Activated T-cell treated with anti-CD3 and anti-CD28 coated beads for 48 hours (primary cell): ENCODE data around the gene PRKG1.
"Not testable (repeated sequence)": the region's sequence is repeated elsewhere in the genome, so short reads cannot be mapped to it uniquely, and the experiment has no call there.

Source experiments
- DNase-seq: peaks from one replicate; pipeline ENCODE4 v3.0.0-alpha.2; 2020; ENCODE audit warnings: low read depth

Gene PRKG1

DNA sequence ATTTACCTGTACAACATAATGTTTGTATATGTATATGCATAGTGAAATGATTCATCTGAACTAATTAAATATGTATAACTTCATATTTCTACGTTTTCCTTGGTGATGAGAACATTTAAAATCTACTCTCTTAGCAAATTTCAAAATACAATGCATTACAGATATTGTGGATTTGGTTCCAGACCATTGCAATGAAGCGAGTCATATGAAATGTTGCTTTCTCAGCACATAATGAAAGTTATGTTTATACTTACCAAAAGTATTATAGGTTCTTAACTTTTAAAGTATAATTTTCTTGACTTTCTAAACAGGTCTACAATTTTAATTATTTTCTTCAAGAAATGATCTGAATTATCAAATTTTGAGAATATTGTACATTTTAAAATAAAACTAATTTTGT, 435.9 kb downstream of the PRKG1 start:
- DNase-seq: no peak

DNA sequence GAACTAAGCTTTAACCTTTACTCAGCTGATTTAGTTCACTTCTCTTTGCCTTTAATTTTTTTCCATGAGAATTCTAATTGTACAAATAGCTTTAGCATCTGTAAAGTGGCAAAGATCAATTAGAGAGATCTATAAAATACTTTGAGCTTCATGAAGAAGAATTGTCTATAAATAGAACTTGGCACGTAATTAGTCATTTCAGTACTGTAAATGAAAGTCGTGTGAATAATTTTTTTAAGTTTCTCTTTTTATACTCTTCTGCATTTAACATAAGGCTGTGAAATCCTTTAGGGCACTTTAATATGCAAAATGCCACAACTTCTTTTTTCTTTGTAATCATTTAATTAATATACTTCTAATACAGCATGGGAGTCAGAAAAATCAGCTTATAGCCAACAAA, 447.3 kb downstream of the PRKG1 start:
- no peak for DNase-seq

DNA sequence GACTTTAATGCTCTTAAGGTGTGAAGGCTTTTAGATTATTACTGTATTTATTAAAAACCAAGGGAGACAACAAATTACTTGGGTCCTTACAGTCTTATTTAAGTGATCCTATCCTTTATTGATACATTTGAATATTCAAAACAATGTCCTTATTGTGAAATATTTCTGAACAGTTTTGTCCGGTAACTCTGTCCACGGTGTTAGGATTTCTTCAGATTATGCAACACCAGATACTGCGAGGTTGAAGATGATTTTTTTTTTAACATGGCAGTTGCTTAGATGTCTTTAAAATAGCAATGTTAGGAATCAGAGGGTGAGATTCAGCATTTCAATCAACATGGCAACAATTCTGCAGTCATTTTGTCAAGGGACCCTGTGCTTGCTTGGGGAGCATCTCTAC, 448.6 kb downstream of the PRKG1 start:
- no peak for DNase-seq

DNA sequence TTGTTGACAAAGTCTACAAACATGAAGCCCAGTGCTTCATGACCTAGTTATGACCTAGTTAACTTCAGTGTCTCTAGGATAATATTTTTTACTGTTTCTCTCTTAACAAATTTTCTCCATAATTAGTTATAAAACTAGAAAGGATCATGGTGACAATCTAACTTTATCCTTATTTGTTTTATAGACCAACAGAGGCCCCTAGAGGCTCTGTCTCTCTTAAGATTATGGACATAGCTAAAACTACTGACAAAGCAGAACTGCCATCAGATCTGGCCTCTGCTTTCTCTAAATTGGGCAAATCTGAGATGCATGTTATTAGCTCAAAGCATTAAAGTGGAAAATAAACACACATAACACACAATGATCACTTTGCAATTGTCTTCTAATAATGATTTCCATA, 449.2 kb downstream of the PRKG1 start:
- DNase-seq: no peak

DNA sequence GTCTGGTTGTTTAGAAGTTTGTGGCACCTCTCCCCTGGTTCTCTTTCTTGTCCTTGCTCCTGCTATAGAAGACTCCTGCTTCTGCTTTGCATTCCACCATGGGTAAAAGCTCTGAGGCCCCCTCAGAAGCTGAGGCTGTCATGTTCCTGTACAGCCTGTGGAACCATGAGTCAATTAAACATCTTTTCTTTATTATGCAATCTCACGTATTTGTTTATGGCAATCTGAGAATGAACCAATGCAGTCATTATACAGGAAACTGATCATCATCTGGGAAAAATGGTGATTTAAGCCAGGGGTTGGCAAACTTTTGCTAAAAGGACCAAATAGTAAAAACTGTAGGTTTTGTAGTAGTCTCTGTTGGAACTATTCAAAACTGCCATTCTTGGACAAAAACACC, 449.8 kb downstream of the PRKG1 start:
- DNase-seq: no peak

DNA sequence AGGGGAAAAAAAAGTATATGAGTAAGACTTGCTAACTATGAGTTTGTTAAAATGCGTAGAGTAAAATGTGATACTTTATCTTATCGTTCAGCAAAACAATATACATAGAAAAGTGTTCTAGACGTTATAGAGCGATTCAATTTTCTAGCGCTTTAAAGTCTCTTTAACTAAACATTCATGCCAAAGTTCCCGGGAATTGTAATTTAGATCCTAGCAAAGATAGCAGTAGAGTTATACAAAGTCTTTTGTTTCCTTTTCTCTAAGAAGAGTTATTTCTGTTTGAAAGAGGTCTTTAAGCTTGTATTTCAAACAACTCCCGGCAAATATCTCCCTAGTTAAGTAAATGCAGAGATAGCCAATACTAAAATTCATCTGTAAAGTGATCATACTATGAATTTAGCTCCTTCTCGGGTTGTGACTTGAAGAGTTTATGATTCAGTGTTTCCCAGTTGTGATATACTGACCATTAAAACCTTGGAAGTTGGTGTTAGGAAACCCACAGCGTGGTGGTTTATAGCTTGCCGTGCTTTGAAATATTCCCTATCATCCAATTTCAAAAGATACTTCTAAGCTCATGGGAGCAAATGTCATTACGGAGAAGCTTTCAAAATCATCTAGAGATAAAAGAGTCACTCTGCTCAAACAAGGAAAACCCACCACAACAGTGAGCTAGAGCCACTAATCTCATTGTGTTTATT, 453.4 kb downstream of the PRKG1 start:
- DNase-seq: no peak

DNA sequence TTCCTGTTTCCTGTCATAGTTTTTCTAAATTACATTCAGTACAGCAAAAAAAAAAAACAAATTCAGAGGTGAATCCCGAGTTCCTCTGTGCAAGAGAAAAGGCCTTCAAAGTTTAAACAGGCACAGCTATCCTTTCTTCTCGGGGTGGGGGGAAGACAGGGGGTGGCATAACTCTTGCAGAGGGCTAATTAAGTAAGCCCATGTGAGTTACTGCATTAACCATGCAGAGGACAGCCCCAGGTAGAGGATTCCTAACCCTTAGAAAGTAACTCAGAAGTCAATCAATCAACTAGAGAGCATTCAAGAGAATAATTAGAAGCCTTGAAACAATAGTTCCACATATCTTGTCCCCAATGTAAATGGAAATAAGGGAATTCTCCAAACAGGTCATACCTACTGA, 454.2 kb downstream of the PRKG1 start:
- DNase-seq: no peak

DNA sequence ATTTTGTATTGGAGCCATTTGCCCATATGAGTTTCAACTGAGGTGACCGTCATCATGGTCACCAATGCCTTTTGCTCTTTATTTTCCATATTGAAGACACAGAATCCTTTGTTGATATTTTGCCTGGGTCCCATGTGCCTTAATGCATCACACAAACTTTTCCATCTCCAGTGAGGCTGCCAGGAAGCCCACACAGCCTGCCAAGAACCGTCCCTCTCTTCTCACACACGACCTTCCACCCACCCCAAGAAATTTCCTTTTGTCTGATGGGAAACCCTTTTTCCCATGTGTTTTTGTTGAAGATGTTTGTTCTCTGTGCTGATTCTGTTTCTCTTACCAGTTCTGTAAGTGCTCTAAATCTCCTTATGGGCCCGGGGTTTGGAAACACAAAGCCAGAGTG, 456.3 kb downstream of the PRKG1 start:
- DNase-seq: no peak

DNA sequence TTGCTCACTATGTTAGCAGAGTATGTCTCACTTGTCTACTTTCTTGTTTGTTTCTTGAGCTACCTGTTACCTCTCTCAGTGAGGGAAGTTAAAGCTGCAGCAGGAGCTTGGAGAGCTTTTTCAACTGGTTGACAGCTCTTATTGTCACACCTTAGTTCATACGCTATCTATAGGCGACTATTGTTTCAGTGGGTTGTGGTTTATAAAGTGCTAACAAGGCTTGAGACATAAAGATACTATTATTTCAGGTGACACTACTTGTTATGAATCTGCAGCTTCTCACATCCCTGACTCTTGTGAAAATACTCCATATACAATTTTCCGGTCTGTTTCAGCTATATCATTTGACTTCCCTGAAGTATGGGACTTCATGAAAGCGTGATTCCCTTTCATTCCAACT, 457.8 kb downstream of the PRKG1 start:
- DNase-seq: no peak

DNA sequence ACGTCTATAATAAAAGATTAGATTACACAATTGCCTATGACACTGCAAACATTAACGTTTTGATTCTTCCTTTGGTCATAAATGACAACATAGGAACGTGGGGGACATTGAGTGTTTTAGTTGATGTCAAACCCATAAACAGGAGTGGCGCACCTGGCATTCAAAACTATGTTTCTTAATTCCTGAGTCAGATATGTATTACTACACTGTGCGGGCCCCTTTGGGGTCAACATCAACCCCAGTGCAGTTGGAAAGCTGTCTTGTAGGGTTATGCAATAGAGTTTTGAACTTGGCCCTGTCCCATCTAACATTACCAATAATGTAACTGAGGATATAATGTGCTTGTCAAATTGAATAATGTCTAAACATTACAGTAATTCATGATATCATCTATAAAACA, 468.6 kb downstream of the PRKG1 start:
- DNase-seq: no peak

DNA sequence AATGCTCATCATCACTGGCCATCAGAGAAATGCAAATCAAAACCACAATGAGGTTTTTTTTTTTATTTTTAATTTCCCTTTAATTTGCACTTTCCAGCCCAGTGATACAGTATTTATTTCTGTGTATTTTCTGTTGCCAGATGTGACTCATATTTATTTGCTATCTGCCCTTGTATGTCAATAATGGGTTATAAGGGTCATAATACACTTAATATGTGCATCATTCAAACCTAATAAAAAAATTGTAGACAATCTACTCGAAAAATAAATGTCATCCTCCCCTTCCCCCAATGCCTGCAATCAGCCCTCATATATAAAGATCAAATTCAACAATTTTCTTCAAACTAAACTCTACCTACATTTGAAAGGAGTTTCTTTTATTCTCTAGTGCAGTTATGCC, 470.6 kb downstream of the PRKG1 start:
- DNase-seq: no peak

DNA sequence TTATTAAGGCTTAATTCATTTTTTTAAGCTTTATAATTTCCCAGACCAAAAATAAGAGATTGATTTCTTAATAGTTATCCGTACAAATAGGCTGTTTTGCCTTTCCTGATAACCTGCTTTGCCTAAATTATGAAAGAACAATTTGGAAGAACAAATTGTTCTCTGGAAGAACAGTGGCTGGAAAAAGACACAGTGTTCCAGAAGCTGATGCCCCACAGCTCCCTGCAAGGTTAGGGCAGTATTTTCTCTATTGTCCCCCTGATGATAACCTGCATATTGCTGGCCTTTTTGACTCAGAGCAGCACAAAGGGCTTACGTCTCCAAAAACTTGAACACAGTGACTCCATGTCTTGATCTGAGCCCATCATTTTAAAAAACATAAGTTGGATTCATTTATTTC, 473.7 kb downstream of the PRKG1 start:
- no peak for DNase-seq

DNA sequence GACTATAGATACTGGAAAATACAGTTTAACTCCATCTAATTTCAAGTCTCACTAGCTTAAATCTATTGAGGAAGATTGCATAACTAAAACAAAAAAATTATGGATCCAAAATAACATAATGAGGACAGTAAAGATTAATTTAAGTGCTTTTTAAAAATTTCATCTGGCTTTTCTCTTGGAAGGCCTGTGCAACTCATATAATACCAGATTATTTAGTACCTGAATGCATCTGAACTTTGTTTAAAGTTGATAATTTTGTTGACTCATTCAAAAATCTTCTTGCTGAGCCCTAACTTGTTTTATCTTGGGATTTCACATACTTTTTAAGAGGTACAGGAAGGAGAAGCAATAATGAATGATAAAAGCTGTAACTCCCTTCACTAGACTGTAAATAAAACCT, 478.6 kb downstream of the PRKG1 start:
- DNase-seq: no peak

DNA sequence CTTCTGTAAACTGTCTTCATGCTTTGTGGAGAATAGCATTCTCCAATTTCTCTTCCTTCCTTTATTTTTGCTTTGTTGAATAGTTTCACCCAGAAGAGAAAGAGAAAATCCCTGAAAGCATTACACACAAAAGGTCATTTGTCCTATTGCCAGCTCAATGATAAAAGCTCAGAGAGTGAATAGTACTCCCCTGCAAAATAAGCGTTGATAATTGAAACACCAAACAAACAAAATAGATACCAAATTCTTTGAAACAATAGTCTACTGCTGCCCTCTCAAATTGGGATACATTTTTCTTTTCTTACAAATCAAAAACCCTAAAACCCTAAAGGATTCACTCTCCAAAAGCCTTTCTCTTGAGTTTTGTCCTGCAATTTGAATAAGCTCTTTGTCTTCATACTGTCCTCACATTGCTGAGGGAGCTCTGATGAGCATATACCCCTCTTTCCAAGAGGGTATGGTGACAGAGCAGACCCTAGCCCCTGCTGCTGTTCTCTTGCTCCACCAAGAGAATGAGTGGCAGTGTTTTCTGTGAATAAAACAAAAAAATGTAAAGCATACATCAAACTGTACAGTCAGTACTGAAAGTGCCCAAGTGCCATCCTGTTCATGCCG, 490.7 kb downstream of the PRKG1 start:
- DNase-seq: no peak

DNA sequence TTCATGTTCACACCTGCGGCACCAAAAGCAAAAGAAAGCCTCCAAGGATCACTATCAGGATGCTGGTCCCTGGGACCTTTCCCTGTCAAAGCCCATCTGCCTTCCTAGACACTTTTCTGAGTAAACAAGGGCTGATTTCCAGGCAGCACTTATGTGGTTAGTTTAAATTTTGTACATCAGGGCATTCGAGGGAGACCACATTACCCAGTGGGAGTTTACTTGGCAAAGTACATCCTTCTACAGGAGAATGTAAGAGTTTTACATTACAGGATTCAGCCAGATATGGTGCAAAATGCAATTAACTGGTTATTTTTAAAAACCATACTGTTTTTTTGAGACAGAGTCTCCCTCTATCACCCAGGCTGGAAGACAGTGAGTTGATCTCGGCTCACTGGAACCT, 493.0 kb downstream of the PRKG1 start:
- no peak for DNase-seq

DNA sequence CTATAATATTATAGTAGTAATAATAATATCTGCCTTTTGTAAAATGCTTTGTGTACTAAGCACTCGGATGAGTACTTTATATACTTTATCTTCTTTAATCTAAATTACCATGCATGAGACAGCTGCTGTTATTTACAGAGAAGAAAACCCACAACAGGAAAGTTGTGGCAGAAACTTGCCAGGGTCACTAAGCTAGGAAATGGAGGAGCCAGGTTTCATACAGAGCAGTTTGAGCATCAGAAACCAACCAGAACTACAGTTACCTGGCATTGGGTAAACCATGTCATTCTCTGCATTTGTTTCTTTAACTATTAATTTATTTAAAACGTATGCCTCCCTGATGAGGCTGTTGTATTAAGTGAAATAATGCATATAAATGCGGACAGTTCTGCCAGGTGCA, 495.2 kb downstream of the PRKG1 start:
- DNase-seq: no peak

DNA sequence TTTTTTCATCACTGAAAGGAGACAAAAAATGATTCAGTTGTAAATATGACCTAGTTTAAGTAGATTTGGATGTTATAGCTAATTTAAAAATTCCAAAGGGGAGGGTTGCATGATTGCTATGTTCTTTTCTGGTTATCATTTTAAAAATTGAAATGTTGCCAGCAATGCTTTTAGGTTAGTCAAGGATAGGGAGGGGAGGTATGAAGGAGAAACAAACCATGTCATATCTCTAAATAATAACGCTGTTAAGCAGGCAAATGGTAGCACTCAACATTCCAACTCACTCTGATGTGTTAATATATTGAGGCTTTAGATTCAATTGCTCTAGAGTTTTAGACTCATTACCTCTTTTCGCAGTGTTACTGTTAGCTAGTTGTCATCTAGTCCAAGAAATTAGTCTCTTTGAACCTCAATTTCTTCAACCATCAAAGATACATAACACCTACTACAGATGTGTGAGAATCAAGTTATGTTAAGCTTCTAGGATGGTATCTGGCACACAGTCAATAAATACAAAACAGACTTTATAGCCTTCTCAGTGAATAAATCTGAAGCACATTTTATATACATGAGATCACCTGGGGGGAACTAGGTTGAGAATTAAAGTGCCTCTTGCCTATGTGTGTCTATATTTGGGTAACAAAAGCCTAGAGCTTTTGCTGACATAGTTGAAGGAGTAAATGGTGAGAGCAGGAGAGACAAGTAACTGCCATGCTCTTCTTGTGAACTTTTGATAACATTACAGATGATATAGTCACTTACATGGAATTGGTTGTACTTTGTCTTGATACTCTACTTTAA, 500.2 kb downstream of the PRKG1 start:
- no peak for DNase-seq

DNA sequence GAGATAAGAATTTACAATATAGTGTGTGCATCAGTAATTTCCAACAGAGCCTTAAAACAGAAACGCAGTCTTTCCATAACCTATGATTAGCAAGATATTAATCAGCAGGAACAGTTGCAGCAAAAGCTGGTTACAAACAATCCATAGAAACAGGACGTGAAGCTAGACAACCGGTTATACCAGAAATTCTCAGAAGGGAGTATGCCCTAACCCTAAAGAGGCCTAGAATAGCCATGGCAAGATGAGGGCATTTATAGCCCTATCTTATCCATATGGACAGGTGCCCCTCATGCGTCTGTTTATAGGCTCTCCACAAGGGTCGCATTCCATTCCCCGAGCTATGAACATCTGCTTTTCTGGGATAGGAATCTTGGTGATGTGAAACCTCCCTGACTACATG, 506.9 kb downstream of the PRKG1 start:
- not testable (repeated sequence) for DNase-seq

DNA sequence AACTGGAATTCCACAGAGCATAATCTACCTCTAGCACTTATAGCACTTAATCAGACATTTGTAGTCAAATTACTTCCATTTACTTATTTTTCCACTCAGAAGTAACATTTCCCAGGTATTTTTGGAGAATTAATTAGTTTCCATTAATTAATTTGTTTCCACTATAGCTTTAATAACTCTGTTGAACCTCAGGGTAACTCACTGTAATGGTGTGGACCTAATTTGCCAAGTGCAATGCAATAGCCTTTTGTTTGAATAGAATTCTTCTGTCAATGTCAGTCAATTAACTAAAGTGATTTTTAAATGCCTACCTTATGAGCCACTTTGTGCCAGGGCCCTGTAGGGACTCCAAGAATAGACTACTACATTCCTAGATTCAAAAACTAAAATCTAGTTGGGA, 509.7 kb downstream of the PRKG1 start:
- no peak for DNase-seq

DNA sequence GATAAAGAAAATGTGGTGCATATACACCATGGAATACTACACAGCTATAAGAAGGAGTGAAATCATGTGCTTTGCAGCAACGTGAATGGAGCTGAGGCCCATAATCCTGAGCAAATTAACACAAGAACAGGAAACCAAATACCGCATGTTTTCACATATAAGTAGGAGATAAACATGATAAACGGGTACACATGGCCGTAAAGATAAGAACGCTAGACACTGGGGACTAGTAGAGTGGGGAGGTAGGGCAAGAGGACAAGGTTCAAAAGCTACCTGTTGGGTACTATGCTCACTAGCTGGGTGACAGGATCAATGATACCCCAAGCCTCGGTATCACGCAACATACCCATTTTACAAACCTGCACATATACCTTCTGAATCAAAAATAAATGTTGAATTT, 511.5 kb downstream of the PRKG1 start:
- no peak for DNase-seq

DNA sequence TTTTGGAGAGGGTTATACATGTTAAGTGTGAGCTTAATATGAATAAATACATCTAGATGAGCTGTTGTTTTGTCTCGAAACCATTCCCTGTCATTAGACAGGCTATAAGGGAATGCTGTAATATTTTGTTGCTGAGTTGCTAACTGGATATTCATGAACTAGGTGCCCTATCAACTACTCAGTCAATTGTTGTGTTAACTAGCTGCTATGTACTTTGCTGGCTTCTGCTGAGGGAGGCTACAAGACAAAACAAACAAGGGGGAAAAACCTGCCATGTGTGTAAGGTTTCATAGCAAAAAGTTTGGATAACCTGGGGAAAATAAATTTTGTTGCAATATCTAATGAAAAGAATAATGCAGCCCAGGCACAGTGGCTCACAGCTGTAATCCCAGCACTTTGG, 514.7 kb downstream of the PRKG1 start:
- DNase-seq: no peak

DNA sequence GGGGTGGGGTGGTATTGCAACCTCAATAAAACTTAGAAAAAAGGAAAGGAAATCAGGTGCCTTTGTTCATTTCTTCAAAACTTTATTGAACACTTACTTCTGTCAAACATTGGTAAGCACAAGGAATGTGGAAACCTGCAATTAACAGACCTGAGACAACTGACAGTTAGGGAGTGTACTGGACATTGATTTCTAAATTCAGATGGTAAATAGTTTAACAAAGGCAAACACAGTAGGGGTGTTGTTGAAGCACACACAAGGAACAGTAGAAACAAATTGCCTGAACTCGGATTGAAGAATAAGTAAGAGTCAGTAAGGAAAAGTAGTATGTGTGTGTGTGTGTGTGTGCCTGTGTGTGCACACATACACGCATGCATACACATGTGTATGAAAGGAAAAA, 516.5 kb downstream of the PRKG1 start:
- DNase-seq: no peak

DNA sequence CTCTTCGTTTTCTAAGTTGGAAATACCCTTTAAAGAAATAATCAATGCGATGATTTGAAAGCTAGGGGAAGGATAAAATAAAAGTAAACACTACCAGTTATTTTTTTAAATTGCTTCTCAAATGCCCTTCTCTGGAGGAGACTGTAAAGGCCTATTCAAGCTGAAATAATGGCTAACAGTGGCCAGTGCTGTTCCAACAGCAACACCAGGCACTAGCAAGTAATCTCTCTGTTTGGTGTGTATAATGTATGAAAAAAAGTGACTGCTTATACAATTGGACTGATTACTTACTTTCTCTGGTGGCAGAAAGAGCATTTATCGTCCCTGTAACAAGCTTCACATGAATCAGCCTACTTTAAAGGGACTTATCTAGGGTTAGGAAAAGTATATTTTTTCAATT, 522.4 kb downstream of the PRKG1 start:
- no peak for DNase-seq

DNA sequence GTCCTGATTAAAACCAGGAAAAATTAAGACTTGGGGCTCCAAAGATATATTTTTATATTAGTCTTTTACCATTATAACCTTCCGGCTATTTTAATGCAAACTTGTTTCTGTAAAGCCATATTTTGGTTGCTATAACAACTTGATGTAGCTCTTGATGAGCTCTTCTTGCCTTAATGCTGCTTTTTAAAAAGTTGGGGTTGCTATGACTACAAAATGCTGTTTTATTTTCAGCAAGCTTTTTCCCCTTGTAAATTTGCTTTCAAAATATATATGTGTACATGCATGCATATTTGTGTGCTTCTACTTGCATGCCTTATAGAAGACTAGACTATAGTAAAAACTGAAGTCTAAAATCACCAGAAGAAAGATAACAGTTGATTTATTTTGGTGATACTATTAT, 525.4 kb downstream of the PRKG1 start:
- DNase-seq: no peak
